Activated naive CD8-positive, alpha-beta T cell (primary cell): ENCODE measurements around the gene CREM.

Experiments
- H3K27ac Mint-ChIP-seq: one replicate; pipeline ENCODE4 v1.8.0; 2021; ENCODE audit warnings: mixed read lengths
- H3K27me3 Mint-ChIP-seq: one replicate; pipeline ENCODE4 v1.8.0; 2021; ENCODE audit warnings: mixed read lengths
- H3K36me3 Mint-ChIP-seq: one replicate; pipeline ENCODE4 v1.8.0; 2021; ENCODE audit warnings: mixed read lengths
- H3K4me1 Mint-ChIP-seq: one replicate; pipeline ENCODE4 v1.8.0; 2021; ENCODE audit warnings: low read depth, mixed read lengths
- H3K4me3 Mint-ChIP-seq: one replicate; pipeline ENCODE4 v1.8.0; 2021; ENCODE audit warnings: mild to moderate bottlenecking, mixed read lengths
- H3K9me3 Mint-ChIP-seq: one replicate; pipeline ENCODE4 v1.8.0; 2021; ENCODE audit warnings: low read depth, mixed read lengths

The CREM gene

GRCh38 chr10:35124540-35124939 lies 2.1 kb upstream of the CREM start:
- peaks cover 30% of the 10 kb centered on the region for H3K4me1 Mint-ChIP-seq
- H3K27ac Mint-ChIP-seq, result peak overlapping the region; percentile 54
- H3K27me3 Mint-ChIP-seq, result no peaks in the 10 kb centered on the region
- H3K9me3 Mint-ChIP-seq, result no peaks in the 10 kb centered on the region
- peak overlapping the region; percentile 13 for H3K4me3 Mint-ChIP-seq
- peaks cover 6% of the 10 kb centered on the region for H3K36me3 Mint-ChIP-seq

- Mint-ChIP-seq H3K9me3 (no peaks in the 10 kb centered on the region), H3K27me3 (no peaks in the 10 kb centered on the region), H3K36me3 (peaks cover 6% of the 10 kb centered on the region), H3K4me3 (peak overlapping the region; percentile 98), H3K4me1 (peaks cover 38% of the 10 kb centered on the region), H3K27ac (peak overlapping the region; percentile 91)
Observed at GRCh38 chr10:35126062-35126529, 550 bp upstream of the CREM start.

GRCh38 chr10:35127289-35127891 lies 744 bp downstream of the CREM start:
- peak overlapping the region; percentile 99 for H3K27ac Mint-ChIP-seq
- H3K36me3 Mint-ChIP-seq, result peaks cover 6% of the 10 kb centered on the region
- H3K4me3 Mint-ChIP-seq, result peak overlapping the region; percentile 98
- H3K4me1 Mint-ChIP-seq, result peaks cover 51% of the 10 kb centered on the region
- no peaks in the 10 kb centered on the region for H3K27me3 Mint-ChIP-seq
- H3K9me3 Mint-ChIP-seq, result no peaks in the 10 kb centered on the region

- H3K27ac Mint-ChIP-seq, result peak overlapping the region; percentile 77
- H3K4me1 Mint-ChIP-seq, result peaks cover 63% of the 10 kb centered on the region
- no peaks in the 10 kb centered on the region for H3K9me3 Mint-ChIP-seq
- H3K36me3 Mint-ChIP-seq, result peaks cover 6% of the 10 kb centered on the region
- H3K4me3 Mint-ChIP-seq, result peak overlapping the region; percentile 98
- H3K27me3 Mint-ChIP-seq, result no peaks in the 10 kb centered on the region
Observed at GRCh38 chr10:35129185-35129674, 2.6 kb downstream of the CREM start.

- Mint-ChIP-seq H3K36me3 (peaks cover 6% of the 10 kb centered on the region), H3K27ac (peak overlapping the region; percentile 86), H3K27me3 (no peaks in the 10 kb centered on the region), H3K9me3 (no peaks in the 10 kb centered on the region), H3K4me3 (peak overlapping the region; percentile 54), H3K4me1 (peaks cover 59% of the 10 kb centered on the region)
Observed at GRCh38 chr10:35130663-35131062, 4.0 kb downstream of the CREM start.

GRCh38 chr10:35132727-35133126 lies 6.1 kb downstream of the CREM start:
- H3K4me3 Mint-ChIP-seq, result peak overlapping the region; percentile 30
- H3K27me3 Mint-ChIP-seq, result no peaks in the 10 kb centered on the region
- H3K36me3 Mint-ChIP-seq, result peaks cover 6% of the 10 kb centered on the region
- peaks cover 65% of the 10 kb centered on the region for H3K4me1 Mint-ChIP-seq
- H3K27ac Mint-ChIP-seq, result peak overlapping the region; percentile 86
- no peaks in the 10 kb centered on the region for H3K9me3 Mint-ChIP-seq

- Mint-ChIP-seq H3K9me3 (no peaks in the 10 kb centered on the region), H3K27ac (peak overlapping the region; percentile 54), H3K36me3 (peaks cover 2% of the 10 kb centered on the region), H3K4me1 (peaks cover 60% of the 10 kb centered on the region), H3K27me3 (no peaks in the 10 kb centered on the region), H3K4me3 (no peak overlapping the region)
Observed at GRCh38 chr10:35133586-35133985, 6.9 kb downstream of the CREM start.

- H3K27me3 Mint-ChIP-seq, result no peaks in the 10 kb centered on the region
- H3K4me1 Mint-ChIP-seq, result peaks cover 43% of the 10 kb centered on the region
- H3K9me3 Mint-ChIP-seq, result no peaks in the 10 kb centered on the region
- no peaks in the 10 kb centered on the region for H3K36me3 Mint-ChIP-seq
- H3K4me3 Mint-ChIP-seq, result no peak overlapping the region
- H3K27ac Mint-ChIP-seq, result peak overlapping the region; percentile 74
Observed at GRCh38 chr10:35135861-35136260, 9.2 kb downstream of the CREM start.

GRCh38 chr10:35136263-35136815 lies 9.7 kb downstream of the CREM start:
- Mint-ChIP-seq H3K27ac (peak overlapping the region; percentile 74), H3K27me3 (no peaks in the 10 kb centered on the region), H3K4me3 (no peak overlapping the region), H3K4me1 (peaks cover 38% of the 10 kb centered on the region), H3K9me3 (no peaks in the 10 kb centered on the region), H3K36me3 (no peaks in the 10 kb centered on the region)

GRCh38 chr10:35140126-35140525 lies 13.5 kb downstream of the CREM start:
- Mint-ChIP-seq H3K4me1 (peaks cover 18% of the 10 kb centered on the region), H3K36me3 (peaks cover 9% of the 10 kb centered on the region), H3K27ac (no peak overlapping the region), H3K9me3 (no peaks in the 10 kb centered on the region), H3K4me3 (no peak overlapping the region), H3K27me3 (no peaks in the 10 kb centered on the region)

- Mint-ChIP-seq H3K27me3 (no peaks in the 10 kb centered on the region), H3K9me3 (no peaks in the 10 kb centered on the region), H3K4me1 (peaks cover 17% of the 10 kb centered on the region), H3K36me3 (peaks cover 11% of the 10 kb centered on the region), H3K4me3 (no peak overlapping the region), H3K27ac (no peak overlapping the region)
Observed at GRCh38 chr10:35140727-35141126, 14.1 kb downstream of the CREM start.

GRCh38 chr10:35150308-35150707 lies 23.7 kb downstream of the CREM start:
- H3K4me3 Mint-ChIP-seq, result peak overlapping the region; percentile 77

GRCh38 chr10:35152992-35153391 lies 26.3 kb downstream of the CREM start:
- no peaks in the 10 kb centered on the region for H3K27me3 Mint-ChIP-seq
- H3K4me3 Mint-ChIP-seq, result no peak overlapping the region
- H3K27ac Mint-ChIP-seq, result no peak overlapping the region
- H3K36me3 Mint-ChIP-seq, result peaks cover 22% of the 10 kb centered on the region
- H3K4me1 Mint-ChIP-seq, result peaks cover 37% of the 10 kb centered on the region
- H3K9me3 Mint-ChIP-seq, result no peaks in the 10 kb centered on the region

More at GRCh38 chr10:35150308-35150707, 23.7 kb downstream of the CREM start:
- H3K36me3 Mint-ChIP-seq, result peaks cover 21% of the 10 kb centered on the region
- no peaks in the 10 kb centered on the region for H3K27me3 Mint-ChIP-seq
- H3K4me1 Mint-ChIP-seq, result peaks cover 48% of the 10 kb centered on the region
- peak overlapping the region; percentile 86 for H3K27ac Mint-ChIP-seq
- H3K9me3 Mint-ChIP-seq, result no peaks in the 10 kb centered on the region

- Mint-ChIP-seq H3K27ac (no peak overlapping the region), H3K36me3 (peaks cover 22% of the 10 kb centered on the region), H3K9me3 (no peaks in the 10 kb centered on the region), H3K4me3 (no peak overlapping the region), H3K27me3 (no peaks in the 10 kb centered on the region), H3K4me1 (peaks cover 30% of the 10 kb centered on the region)
Observed at GRCh38 chr10:35153716-35154115, 27.1 kb downstream of the CREM start.

- Mint-ChIP-seq H3K27ac (no peak overlapping the region), H3K27me3 (no peaks in the 10 kb centered on the region), H3K4me1 (no peaks in the 10 kb centered on the region), H3K4me3 (no peak overlapping the region), H3K9me3 (no peaks in the 10 kb centered on the region), H3K36me3 (peaks cover 12% of the 10 kb centered on the region)
Observed at GRCh38 chr10:35160743-35161142, 34.1 kb downstream of the CREM start.

- no peaks in the 10 kb centered on the region for H3K9me3 Mint-ChIP-seq
- no peak overlapping the region for H3K4me3 Mint-ChIP-seq
- no peaks in the 10 kb centered on the region for H3K27me3 Mint-ChIP-seq
- H3K27ac Mint-ChIP-seq, result no peak overlapping the region
- H3K36me3 Mint-ChIP-seq, result peaks cover 12% of the 10 kb centered on the region
- no peaks in the 10 kb centered on the region for H3K4me1 Mint-ChIP-seq
Observed at GRCh38 chr10:35161906-35162305, 35.3 kb downstream of the CREM start.
